NCI-H510A (cell line): ENCODE data around the gene UBE2D3.
A peak's percentile ranks its signal among the peaks of the same experiment; 100 is the strongest.

Experiments
- DNase-seq: peaks from one replicate; lab custom pipeline; 2025; lab: John Stamatoyannopoulos, UW

UBE2D3 gene

DNA sequence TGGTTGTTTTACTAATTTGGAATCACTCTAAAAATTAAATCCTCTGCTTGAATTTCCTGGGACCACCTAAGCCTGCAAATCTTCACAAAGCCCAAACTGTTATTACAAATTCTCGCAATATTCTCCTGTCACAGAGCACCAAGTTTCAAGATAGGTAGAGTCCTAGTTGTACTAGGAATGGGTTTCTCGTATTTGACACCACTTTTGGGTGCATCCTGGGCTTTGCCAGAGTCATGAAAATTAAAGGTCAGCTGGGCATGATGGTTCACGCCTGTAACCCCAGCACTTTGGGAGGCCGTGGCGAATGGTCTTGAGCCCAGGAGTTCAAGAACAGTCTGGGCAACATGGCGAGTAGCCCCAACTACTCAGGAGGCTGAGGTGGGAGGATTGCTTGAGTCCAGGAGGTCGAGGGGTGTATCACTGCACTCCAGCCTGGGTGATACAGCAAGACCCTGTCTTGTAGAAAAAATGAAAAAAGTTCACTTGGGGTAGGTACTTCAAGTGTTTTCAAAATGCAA lies 36.0 kb downstream of the UBE2D3 start:
- no peak for DNase-seq

DNA sequence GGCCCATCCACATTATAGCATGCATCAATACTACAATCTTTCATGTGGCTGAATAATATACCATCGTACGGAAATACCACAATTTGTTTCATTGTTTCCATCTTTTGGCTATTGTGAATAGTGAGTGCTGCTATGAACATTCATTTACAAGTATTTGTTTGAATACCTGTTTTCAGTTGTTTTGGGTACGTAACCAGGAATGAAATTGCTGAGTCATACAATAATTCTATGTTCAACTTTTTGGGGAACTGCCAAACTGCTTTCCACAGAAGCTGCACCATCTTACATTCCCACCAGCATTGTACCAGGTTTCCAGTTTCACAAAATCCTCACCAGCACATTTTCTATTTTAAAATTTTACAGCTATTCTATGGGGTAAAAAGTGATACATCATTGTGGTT lies 38.0 kb downstream of the UBE2D3 start:
- DNase-seq = no peak

DNA sequence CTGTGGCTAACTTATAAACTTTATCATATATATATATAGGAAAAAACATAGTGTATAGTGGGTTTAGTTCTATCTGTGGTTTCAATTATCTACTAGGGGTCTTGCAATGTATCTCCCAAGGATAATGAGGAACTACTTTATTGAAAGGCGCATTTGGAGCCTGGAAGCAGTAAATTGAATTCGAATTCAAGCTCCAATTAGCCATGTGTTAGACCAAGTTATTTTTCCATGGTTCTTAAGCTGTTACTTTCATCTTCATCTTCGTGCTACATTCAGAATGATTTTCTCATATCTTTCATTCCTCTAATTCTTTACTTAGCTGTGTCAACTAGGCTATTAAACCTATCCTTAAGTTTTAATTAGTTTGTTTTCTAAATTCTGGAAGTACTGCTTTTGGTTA lies 39.4 kb downstream of the UBE2D3 start:
- no peak for DNase-seq

DNA sequence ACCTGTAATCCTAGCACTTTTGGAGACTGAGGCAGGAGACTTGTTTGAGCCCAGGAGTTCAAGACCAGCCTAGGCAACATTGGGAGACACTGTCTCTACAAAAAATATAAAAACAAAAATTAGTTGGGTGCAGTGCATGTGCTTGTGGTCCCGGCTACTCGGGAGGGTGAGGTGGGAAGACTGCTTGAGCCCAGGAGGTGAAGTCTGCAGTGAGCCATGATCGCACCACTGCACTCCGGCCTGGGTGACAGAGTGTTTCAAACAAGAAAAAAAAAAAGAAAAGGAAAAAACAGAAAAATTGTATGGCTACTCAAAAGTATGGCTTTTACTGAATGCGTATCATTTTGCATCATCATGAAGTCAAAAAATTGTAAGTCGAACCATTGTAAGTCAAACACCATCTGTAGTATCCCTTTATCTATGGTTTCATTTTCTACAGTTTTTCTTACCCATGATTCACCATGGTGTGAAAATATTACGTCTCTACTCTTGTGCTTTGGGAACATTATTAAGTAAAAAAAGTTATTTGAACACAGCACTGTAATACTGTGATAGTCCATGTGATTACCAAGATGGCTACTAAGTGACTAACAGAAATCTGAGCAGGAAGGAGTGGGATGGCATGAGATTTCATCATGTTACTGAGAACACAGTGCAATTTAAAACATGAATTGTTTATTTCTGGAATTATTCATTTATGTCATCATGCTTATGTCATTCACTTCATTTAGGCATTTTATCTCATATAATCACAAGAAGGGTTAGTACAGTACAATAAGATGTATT lies 40.1 kb downstream of the UBE2D3 start:
- DNase-seq = no peak

DNA sequence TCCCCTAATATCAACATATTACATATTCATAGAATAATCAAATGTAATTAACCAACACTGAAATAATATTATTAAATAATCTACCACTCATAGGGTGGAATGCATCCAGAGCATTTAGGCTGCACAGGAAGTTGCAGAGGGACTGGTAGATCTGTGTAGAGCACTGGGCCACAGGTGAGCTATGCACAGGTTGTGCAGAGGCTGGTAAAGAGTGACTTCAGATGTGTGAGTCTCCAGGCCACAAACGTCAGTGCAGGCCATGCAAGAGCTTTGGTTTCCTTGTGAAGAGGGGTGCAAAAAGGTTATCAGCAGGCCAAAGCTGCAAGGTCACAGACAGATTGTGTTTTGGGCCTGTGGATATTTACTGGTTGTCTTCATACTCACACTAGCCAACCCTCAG lies 41.1 kb downstream of the UBE2D3 start:
- DNase-seq = no peak

DNA sequence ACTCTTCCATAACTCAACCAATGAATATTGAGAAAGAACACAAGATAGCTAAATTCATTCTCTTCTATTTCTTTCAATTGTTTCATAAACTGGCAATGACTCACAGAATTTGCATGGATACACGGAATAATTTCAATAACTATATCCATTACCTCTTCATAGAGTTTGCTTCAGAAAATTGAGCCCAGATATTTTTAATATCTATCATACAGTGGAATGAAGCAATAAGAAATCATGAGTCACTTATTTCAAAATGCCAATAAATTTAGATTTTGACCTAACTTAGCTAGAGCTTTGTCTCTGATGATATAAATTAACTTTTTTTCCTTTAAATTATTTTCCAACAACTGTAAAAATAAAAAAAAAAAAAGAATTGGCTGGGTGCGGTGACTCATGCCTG lies 44.3 kb downstream of the UBE2D3 start:
- no peak for DNase-seq

DNA sequence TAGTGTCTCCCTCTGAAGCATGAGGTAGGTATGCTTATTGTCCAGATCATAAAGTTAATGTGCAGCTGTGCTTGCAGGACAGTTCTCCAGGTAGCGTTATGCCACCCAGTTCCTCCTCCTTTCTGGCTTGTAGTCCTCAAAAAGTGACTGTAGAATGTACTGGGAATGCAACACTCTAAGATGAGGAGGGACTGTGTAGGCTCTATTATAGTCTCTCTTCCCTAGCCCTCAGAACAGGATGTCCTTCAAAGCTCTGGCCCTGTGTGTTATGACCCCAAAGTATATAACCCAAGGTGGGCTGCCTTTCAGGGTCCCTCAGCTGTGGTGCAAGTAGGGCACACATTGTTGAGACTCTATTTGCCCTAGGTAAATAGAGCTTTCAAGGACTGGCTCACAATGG lies 45.8 kb downstream of the UBE2D3 start:
- DNase-seq = no peak

DNA sequence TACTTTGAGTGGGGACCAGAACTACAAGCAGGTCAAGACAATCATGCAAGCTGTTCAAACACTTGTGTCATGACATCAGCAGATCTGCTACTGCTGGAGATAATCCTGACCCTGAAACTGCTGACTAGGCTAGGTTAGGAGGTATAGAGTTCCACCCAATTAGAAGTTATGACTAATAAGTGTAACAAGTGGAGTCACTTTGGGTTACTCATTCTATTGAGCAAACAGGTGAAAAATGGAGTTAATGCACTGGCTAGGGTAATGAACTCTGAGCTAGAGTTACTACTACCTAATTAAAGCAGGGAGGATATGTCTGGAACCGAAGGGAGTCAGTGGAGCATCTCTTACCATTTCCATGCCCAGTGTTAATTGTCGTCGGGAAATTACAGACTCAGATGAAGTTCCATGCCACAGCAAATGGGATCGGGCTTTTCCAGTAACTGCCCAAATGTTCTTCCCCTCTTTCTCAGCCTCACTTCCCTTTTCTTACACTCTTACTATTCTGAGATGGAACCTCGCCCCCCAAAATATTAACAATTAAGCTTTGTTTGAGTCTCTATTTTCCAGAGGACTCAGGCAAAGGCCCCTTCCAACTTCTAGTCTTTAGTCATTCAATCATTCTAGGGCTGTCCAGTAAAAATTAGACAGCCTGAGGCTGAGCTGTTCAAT lies 46.7 kb downstream of the UBE2D3 start:
- DNase-seq = peak; percentile 9

DNA sequence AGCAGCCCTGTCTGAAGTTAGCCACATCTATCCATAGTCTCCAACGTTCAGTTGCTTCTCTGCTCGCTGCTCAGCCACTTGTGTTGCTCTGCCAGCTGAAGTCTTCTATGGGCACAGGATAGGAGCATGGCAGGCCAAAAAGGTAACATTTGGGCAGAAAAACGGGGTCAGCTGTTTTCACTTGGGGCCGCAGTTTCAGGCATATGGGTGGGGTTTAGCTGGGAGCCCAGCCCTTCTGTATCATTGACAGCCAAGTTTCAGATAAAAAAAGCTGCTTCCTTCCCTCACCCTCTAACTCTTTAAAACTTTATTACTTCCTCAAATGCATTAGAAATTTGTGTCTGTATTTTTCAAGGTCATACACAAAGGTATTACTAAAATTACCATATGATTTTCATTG lies 48.1 kb downstream of the UBE2D3 start:
- no peak for DNase-seq

DNA sequence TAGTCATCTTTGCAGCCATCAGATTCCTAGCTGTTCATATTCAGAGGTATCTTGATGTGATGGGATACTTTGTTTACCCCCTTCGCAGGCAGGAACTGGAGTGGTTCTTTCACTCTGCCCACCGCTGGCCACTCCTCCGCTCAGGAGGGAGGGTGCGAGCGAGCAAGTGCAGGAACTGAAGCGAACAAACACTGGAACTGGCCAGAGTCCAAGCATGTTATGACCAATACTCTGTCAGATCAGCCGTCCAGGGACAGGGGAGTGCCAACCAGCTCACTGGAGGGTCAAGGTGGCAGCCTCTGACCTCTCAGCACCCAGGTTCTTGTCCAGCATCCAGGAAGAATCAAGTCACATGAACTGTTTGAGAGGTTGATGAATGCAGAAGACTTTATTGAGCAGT lies 48.6 kb downstream of the UBE2D3 start:
- DNase-seq = peak; percentile 5

DNA sequence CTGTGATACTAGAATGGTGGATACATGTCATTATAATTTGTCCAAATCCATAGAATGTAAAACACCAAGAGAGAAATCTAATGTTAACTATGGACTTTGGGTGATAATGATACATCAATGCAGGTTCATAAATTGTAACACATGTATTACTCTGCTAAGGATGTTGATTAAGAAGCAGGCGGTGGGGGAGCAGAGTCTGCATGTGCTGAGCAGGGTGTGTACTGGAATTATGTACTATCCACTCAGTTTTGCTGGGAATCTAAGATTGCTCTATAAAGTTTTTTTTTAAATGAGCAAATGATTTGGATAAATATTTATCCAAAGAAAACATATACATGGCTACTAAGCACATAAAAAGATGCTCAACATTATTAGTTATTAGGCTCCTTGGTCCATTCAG lies 51.5 kb downstream of the UBE2D3 start:
- DNase-seq = no peak

DNA sequence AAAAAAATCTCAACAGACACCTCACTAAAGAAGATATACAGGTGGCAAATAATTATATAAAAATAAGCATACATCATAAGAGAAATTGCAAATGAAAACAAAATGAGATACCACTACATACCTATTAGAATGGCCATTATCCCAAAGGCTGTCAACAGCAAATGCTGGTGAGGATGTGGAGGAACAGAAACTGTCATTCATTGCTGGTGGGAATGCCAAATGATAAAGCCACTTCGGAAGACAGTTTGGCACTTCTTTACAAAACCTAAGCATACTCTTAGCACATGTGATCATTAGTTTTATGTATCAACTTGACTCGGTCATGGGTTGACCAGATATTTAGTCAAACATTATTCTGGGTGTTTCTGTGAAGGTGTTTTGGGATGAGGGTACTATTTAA lies 53.1 kb downstream of the UBE2D3 start:
- DNase-seq = no peak

DNA sequence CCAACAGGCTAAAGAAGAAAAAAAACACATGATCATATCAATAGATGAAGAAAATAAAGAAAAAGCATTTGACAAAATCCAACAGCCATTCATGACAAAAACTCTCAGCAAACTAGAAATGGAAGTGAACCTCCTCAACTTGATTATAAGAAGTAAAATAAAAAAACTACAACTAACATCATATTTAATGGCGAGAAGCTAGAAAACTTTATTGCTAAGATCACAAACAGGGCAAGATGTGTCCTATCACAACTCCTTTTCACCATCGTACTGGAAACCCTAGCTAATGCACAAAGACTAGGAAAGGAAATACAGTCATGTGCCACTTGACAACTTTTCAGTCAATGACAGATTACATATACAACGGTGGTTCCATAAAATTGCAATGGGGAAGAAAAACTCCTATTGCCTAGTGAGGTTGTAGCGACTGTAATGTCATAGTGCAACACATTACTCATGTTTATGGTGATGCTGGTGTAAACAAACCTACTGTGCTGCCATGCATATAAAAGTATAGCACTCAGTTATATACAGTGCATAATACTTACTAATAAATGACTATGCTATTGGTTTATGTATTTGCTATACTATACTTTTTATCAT lies 54.5 kb downstream of the UBE2D3 start:
- no peak for DNase-seq

DNA sequence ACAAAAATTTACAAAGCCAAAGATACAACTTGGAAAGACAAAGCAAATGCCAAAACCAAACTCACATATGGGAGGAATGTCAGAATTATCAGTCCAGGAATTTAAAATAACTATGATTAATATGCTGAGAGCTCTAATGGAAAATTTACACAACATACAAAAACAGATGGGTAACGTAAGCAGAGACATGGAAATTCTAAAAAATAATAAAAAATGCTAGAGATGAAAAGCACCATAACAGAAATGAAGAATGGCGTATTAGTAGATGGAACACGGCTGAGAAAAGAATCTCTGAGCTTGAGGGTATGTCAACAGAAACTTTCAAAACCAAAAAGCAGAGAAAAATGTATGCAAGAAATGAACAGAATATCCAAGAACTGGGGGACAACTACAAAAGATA lies 62.5 kb downstream of the UBE2D3 start:
- no peak for DNase-seq

DNA sequence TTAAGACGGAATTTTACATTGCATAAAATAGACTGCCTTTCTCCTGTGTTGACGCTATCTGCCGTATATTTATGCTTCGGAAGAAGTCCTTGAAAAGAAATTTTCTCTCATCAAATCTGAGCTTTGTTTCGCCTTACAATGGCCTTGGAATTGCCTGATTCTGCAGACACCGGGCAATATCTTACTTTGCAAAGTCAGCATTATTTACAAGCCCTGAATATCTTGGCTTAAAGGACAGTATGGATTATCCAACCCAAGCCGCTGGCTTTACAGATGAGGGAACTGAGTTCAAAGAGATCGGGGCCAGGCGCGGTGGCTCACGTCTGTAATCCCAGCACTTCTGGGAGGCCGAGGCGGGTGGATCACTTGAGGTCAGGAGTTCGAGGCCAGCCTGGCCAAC lies 65.4 kb downstream of the UBE2D3 start:
- no peak for DNase-seq

DNA sequence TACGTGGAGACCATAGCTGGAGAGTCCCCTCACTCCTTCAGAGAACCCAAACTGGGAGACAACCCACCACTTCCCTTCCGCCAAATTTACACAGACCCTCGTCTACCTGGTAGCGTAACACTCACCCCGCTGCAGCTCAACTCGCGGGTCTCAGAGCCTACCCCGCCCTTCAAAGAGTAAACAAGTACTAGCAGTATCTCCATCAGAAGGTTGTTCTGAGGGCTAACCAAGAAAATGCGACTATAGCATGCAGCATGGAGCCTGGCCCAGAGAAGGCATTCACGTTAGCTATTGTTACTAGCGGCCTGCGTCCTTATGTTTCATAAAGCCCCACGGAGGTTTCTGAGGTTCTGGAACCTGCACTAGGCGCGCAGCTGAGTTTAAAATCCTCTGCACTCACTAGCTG lies 66.1 kb downstream of the UBE2D3 start:
- no peak for DNase-seq

DNA sequence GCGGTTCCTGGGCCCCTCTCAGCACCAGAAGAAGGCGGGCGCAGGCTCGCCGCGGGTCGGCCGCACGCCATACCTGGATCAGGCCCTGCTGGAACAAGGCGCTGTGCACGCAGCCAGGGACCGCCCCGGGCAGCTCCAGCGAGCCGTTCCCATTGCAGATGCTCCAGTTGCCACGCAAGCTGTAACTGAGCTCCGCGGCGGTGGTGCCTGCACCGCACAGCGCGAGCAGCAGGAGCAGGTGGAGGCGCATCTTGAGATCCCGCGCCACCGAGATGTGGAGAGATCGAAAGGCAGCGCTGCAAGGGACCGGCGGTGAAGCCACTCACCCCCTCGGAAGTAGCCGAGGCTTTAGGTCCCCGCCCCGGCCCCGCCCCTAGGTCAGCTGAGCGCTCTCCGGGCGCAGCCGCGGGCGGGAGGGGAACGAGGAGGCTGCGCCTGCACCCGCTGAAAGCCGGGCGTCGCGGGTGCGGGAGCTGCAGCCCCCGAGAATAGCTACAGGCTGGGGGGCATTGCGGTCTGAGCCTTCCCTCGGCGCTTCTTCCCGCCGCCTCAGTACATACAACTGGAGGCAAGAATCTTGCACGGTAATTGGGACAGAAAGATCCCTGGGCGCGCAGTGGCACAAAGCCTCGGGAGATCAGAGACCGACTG lies 66.6 kb downstream of the UBE2D3 start, which contains the start of gene MANBA:
Gene MANBA (minus strand): TSS at position 324 of the 651 bp plus-strand sequence. CDS start 74 bp downstream, at position 250.
- DNase-seq = peak; percentile 74

DNA sequence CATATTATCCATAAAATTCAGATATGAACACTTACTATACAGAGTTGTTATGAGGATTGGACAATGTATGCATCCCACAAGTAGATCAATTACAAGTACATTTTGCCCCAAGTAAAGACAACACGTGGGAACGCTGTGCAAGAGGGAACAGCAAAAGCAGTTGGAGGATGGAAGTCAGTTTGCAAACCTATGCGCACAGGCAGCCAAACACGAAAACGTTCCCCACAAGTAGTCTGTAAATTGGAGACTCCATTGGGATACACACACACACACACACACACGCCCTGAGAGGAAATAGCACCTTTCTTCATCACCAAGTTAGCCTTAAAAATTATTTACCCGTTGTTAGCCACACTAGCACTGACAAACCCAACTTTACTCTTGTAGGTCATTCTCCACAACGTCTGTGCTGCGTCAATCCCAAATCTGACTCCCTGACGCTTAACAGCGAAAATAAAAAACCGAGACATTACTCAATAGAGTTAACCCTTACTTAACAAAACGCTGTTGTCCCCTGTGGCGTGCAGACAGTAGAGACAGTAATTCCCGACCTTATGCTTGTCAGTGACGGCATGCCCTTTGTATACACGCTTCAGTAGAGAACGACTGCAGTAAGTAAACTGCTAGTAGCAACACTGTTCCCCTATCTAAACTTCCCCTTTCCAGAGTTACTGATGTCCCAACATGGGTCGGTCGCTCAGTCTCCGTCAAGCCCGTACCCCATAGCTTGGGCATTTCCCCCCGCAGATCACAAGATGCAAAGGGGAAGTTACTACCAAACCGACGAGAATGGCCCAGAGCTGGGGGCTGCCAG lies 67.3 kb downstream of the UBE2D3 start:
- DNase-seq = no peak

DNA sequence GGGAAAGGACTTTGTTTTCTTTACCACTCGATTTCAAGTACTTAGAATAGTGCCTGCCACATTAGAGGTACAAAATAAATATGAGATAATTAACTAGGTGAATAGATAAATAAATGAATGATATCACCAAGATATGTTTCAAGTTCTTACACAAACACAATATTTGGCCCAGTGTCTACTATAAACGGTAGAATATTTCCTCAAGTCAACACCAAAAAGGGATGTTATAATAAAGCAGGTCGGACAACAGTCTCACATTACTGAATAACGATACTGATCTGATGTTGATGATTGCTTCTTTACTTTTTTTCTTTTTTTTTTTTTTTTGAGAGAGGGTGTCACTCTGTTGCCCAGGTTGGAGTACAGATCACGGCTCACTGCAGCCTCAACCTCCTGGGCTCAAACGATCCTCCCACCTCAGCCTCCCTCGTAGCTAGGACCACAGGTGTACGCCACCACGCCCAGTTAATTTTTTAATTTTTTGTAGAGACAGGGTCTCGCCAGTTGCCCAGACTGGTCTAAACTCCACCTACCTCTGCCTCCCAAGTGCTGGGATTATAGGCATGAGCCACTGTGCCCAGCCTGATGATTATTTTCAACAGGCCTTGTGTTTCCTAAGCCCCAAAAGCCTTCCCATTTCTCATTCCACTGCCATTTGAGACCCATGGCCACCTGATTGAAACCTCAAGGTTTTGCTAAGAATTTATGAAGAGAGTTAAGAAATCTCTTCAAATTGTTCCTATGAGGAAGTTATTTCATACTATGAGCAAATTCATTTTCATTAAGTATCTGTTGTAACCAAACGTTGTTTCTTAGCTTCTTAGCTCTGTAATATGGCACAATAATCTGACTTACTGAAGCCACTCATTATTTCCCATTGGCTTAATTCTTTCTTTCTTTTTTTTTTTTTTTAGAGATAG lies 68.8 kb downstream of the UBE2D3 start:
- DNase-seq = no peak

DNA sequence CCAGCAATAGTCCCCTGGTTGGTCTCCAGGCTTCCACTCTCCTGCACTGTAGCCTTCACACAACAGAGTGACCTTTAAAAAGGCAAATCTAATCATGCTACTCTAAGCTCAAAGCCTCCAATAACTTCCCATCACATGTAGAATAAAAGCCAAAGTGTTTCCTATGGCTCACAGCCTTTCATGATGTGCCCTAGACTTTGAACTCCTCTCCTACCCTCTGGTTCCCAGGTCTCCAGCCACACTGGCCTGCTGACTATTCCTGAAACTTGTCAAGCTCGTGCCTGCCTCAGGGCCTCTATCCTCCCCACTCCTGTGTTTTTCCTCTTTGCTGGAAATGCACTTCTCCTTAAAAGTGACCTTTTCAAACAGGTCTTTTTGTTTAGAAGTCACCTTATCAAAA lies 69.7 kb downstream of the UBE2D3 start:
- no peak for DNase-seq

DNA sequence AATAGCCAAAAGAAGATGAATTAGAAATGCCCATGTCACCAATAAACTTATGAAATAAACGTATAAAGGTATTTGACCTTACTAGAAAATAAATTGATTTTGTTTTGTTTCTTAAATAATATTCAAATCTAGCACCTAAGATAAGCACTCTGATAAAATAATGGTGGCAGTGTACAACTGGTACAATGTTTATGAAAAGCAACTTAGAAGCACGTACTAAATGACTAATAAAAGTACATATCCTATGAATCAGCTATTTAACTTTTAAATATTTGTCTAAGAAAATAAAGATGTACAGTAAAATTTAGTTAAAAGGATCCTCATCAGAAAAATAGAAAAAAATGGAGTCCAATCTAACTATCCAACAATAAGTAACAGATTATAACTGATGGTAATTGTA lies 73.3 kb downstream of the UBE2D3 start:
- no peak for DNase-seq
